HepG2 (cell line): ENCODE results near the gene CERS1. TPM values are rescaled to one million over a fixed set of nuclear protein-coding genes. Genes with fewer than 3 reads are reported as not detected.

Experiments used
- ATAC-seq: fragments of 200-7000 bp; cut with Tn5 transposase; 3 replicates; pipeline ENCODE4 v1.9.1; 2020; ENCODE audit warnings: mild to moderate bottlenecking, moderate library complexity
- BruUV-seq: library from RNA; stranded (reverse); fragments of 400-500 nt; replicated peaks from 2 replicates; lab custom pipeline; 2021; lab: Mats Ljungman, UMichigan
- CTCF ChIA-PET: fragments of 300-600 bp; formaldehyde crosslinking; extraction: SDS; loops from one replicate; lab custom pipeline; 2021; ENCODE audit warnings: low total read pairs, inconsistent platforms, low intra/inter-chr PET ratio; lab: Yijun Ruan, JAX
- POLR2A ChIA-PET: fragments of 350-600 bp; sonication (Branson Sonifier 250); formaldehyde crosslinking; loops from one replicate; lab custom pipeline; 2020; ENCODE audit warnings: antibody characterized with exemption, inconsistent platforms; lab: Yijun Ruan, JAX
- DNase-seq: peaks from one replicate; pipeline ENCODE4 v3.0.0-alpha.2; 2015; ENCODE audit warnings: low spot score
- FAIRE-seq: peaks from 3 replicates; lab custom pipeline; 2011; peaks lifted over from hg19 to GRCh38; lab: Jason Lieb, UNC
- H2AFZ ChIP-seq: one replicate; pipeline ENCODE4 v1.6.1; 2011; ENCODE audit warnings: low read length, inconsistent platforms
- H3K27ac ChIP-seq: fragments of 300-600 bp; 3 replicates; pipeline ENCODE4 v1.8.0; 2011; ENCODE audit warnings: mixed run types, mild to moderate bottlenecking, mixed read lengths, low read length, inconsistent platforms; ENCODE audit not compliant: insufficient read depth; ENCODE audit errors: extremely low read length
- H3K27me3 ChIP-seq, 2 experiments: fragments of 200-600 bp in 1 of 2; 2 replicates in 1 of 2; 3 replicates in 1 of 2; pipeline versions ENCODE4 v1.6.0 to v1.8.0; 2011; ENCODE audit warnings: low read length in 2 of 2, mild to moderate bottlenecking in 2 of 2, moderate library complexity in 2 of 2, inconsistent platforms in 1 of 2; ENCODE audit not compliant: insufficient read depth in 2 of 2, control insufficient read depth in 1 of 2
- H3K36me3 ChIP-seq, 2 experiments: fragments of 200-600 bp in 1 of 2; replicated peaks in 1 of 2; 2 replicates in 1 of 2; 3 replicates in 1 of 2; pipeline versions ENCODE4 v1.5.1 to v1.8.0; 2011; ENCODE audit warnings: low read length in 2 of 2, inconsistent platforms in 1 of 2; ENCODE audit not compliant: insufficient read depth in 2 of 2, control insufficient read depth in 1 of 2
- H3K4me1 ChIP-seq: 2 replicates; pipeline ENCODE4 v1.5.1; 2012; ENCODE audit warnings: low read length, inconsistent platforms; ENCODE audit not compliant: insufficient read depth
- H3K4me2 ChIP-seq: 2 replicates; pipeline ENCODE4 v1.6.0; 2011; ENCODE audit warnings: low read depth, low read length, inconsistent platforms
- H3K4me3 ChIP-seq, 3 experiments: fragments of 200-600 bp in 1 of 3; sonication (generic), shearing (Covaris generic) in 1 of 3; replicated peaks in 1 of 3; 2 replicates each; pipeline ENCODE4 v1.5.1; 2011 to 2016; ENCODE audit warnings: low read length in 3 of 3, inconsistent platforms in 2 of 3, low read depth in 2 of 3, mild to moderate bottlenecking in 2 of 3, control low read depth in 1 of 3, mixed read lengths in 1 of 3; ENCODE audit not compliant: insufficient read depth in 1 of 3
- H3K79me2 ChIP-seq: one replicate; pipeline ENCODE4 v1.6.1; 2011; ENCODE audit warnings: low read length, inconsistent platforms; ENCODE audit not compliant: insufficient read depth
- H3K9ac ChIP-seq: 2 replicates; pipeline ENCODE4 v1.6.0; 2011; ENCODE audit warnings: mild to moderate bottlenecking, low read depth, low read length, inconsistent platforms; ENCODE audit not compliant: insufficient read depth
- H3K9me3 ChIP-seq: 2 replicates; pipeline ENCODE4 v1.5.1; 2012; ENCODE audit warnings: mild to moderate bottlenecking, low read length
- H4K20me1 ChIP-seq: 2 replicates; pipeline ENCODE4 v1.6.0; 2011; ENCODE audit warnings: inconsistent platforms, mild to moderate bottlenecking, low read length, moderate library complexity; ENCODE audit not compliant: insufficient read depth
- DPF2 ChIP-seq: sonication (generic); formaldehyde crosslinking; IDR thresholded peaks from 2 replicates; pipeline ENCODE4 v1.4.0; 2020; ENCODE audit warnings: mild to moderate bottlenecking, low read depth, missing genetic modification reagents, borderline replicate concordance
- FOXK1 ChIP-seq: sonication (generic); formaldehyde crosslinking; IDR thresholded peaks from 2 replicates; pipeline ENCODE4 v1.4.0; 2020; ENCODE audit warnings: low read depth, missing genetic modification reagents, borderline replicate concordance
- HNF4G ChIP-seq, 2 experiments: sonication (generic) in 1 of 2; formaldehyde crosslinking in 1 of 2; IDR thresholded peaks; 2 replicates each; pipeline versions ENCODE4 v1.4.0 to v1.6.1; 2011 to 2020; ENCODE audit warnings: borderline replicate concordance in 2 of 2, low read depth in 2 of 2, mild to moderate bottlenecking in 2 of 2, low read length in 1 of 2, missing genetic modification reagents in 1 of 2, moderate library complexity in 1 of 2
- MAX ChIP-seq: IDR thresholded peaks from 2 replicates; pipeline ENCODE4 v1.6.1; 2012; ENCODE audit warnings: inconsistent platforms
- NCOA5 ChIP-seq: sonication (generic); formaldehyde crosslinking; IDR thresholded peaks from 2 replicates; pipeline ENCODE4 v1.4.0; 2020; ENCODE audit warnings: missing genetic modification reagents
- RARA ChIP-seq: IDR thresholded peaks from 2 replicates; pipeline ENCODE4 v1.6.1; 2016; ENCODE audit warnings: missing genetic modification reagents, missing compliant biosample characterization
- RFX3 ChIP-seq: IDR thresholded peaks from 2 replicates; pipeline ENCODE4 v1.6.1; 2016; ENCODE audit warnings: missing biosample characterization, missing genetic modification reagents
- SAP130 ChIP-seq: IDR thresholded peaks from 2 replicates; pipeline ENCODE4 v1.6.1; 2016; ENCODE audit warnings: low read depth
- TEAD3 ChIP-seq: optimal IDR thresholded peaks from 2 replicates; pipeline ENCODE3; 2016; ENCODE audit warnings: borderline replicate concordance
- THRA ChIP-seq: sonication (generic); formaldehyde crosslinking; IDR thresholded peaks from 2 replicates; pipeline ENCODE4 v1.4.0; 2020; ENCODE audit warnings: missing genetic modification reagents, borderline replicate concordance
- ZBTB1 ChIP-seq: sonication (generic); formaldehyde crosslinking; IDR thresholded peaks from 2 replicates; pipeline ENCODE4 v1.4.0; 2020; ENCODE audit warnings: missing genetic modification reagents, borderline replicate concordance
- ZKSCAN8 ChIP-seq: IDR thresholded peaks from 2 replicates; pipeline ENCODE4 v1.6.1; 2016; ENCODE audit warnings: borderline replicate concordance, missing genetic modification reagents, missing compliant biosample characterization
- ZNF460 ChIP-seq: sonication (generic); formaldehyde crosslinking; IDR thresholded peaks from 2 replicates; pipeline ENCODE4 v1.5.1; 2020; ENCODE audit warnings: missing genetic modification reagents, mild to moderate bottlenecking, borderline replicate concordance
- ZNF687 ChIP-seq: sonication (generic); formaldehyde crosslinking; IDR thresholded peaks from 2 replicates; pipeline ENCODE4 v1.5.1; 2020; ENCODE audit warnings: mild to moderate bottlenecking, missing genetic modification reagents, moderate library complexity
- ZNF747 ChIP-seq: sonication (generic); formaldehyde crosslinking; IDR thresholded peaks from 2 replicates; pipeline ENCODE4 v1.8.1; 2023; ENCODE audit warnings: missing genetic modification reagents, mild to moderate bottlenecking, borderline replicate concordance
- ZNF879 ChIP-seq: sonication (generic); formaldehyde crosslinking; IDR thresholded peaks from 2 replicates; pipeline ENCODE4 v1.8.1; 2023; ENCODE audit warnings: missing genetic modification reagents
- WGBS: methylation state at CpG from one replicate; pipeline ENCODE4 v1.1.6; 2017; ENCODE audit warnings: low lambda C conversion rate; 5-methylcytosine and 5-hydroxymethylcytosine counted together
- in situ Hi-C: cut with HindIII; loops from 2 replicates; pipeline ENCODE4 v1.10.0; 2017; ENCODE audit warnings: low pct_unique_long_range_greater_than_20kb; ENCODE audit not compliant: extremely low pct_ligation_motif_present
- intact Hi-C: fragments of 100-400 bp; cut with micrococcal nuclease; formaldehyde crosslinking; loops from one replicate; pipeline ENCODE4 v1.10.0; 2022; ENCODE audit not compliant: unreplicated experiment
- polyA plus RNA-seq, 8 experiments: library from polyadenylated mRNA; depleted of rRNA in 3 of 8; stranded (reverse) in 7 of 8; unstranded in 1 of 8; fragments of >200 nt; fragmentation: Illumina TruSeq in 4 of 8; extraction: Trizol in 4 of 8; gene quantifications; 2 replicates each; pipeline versions ENCODE4 v1.2.1 to v1.2.3, GENCODE V29; 2011 to 2016; ENCODE audit warnings: low read depth in 4 of 8, missing spikeins in 1 of 8, mixed read lengths in 1 of 8; ENCODE audit not compliant: insufficient read depth in 1 of 8
- total RNA-seq, 5 experiments: library from RNA; depleted of rRNA; stranded (reverse); fragments of >200 nt; fragmentation: Illumina TruSeq; extraction: Trizol; gene quantifications; 2 replicates each; pipeline ENCODE4 v1.2.3, GENCODE V29; 2016; ENCODE audit warnings: low read depth in 1 of 5

Gene CERS1
- total and polyA plus RNA-seq, 2 of the 13 experiments (the other 11 are each of a cell fraction or from before 2014, with no cell fraction given), result 4.6 to 9.8 TPM

GRCh38 chr19:18898607-18899408 is 2.9 kb upstream of the CERS1 start (continued):
- no peak for TF ChIP-seq THRA (CRISPR knock-in tag)
- peak; percentile 52; the same call in 1 of the 2 replicates for TF ChIP-seq HNF4G (IDR thresholded peaks at IDR 0.05; ENCODE audit: borderline replicate concordance, low read depth, low read length)
- no peak for TF ChIP-seq HNF4G (CRISPR knock-in tag; IDR thresholded peaks at IDR 0.05; ENCODE audit: borderline replicate concordance, low read depth)
- TF ChIP-seq ZKSCAN8 (CRISPR knock-in tag), result no peak

- ChIA-PET CTCF (no interaction called here), POLR2A (interaction anchor here (0.6 kb wide), 1 partner anchor 304 kb away, joined by 3 read pairs; no protein-coding TSS in a partner anchor)
- peak; percentile 17 for ATAC-seq
- intact Hi-C loops (no loop called here), in situ Hi-C loops (loop anchor here (10.0 kb wide), 1 partner anchor 87 kb away; no protein-coding TSS in a partner anchor)
- Histone ChIP-seq H3K9ac (no peak overlapping the region), H3K27ac (no peak overlapping the region), H3K27me3 (no peaks in the 10 kb centered on the region; a peak in 1 of 5 replicates), H3K79me2 (no peaks in the 10 kb centered on the region), H2AFZ (no peak overlapping the region), H3K4me3 (no peak overlapping the region), H3K36me3 (peaks cover 1 to 12% of the 10 kb centered on the region in 2 experiments; a peak in 2 of 5 replicates), H3K4me2 (no peak overlapping the region), H3K9me3 (no peaks in the 10 kb centered on the region), H3K4me1 (peaks cover 23% of the 10 kb centered on the region), H4K20me1 (no peaks in the 10 kb centered on the region)
- no TSS peak for BruUV-seq
- DNase-seq, result no peak
- FAIRE-seq, result no peak
- no CpG with 5 or more reads among the region's 18 CpGs for WGBS
- no peak for TF ChIP-seq ZBTB1
- peak; percentile 37; the same call in 1 of the 2 replicates for TF ChIP-seq SAP130 (CRISPR knock-in tag)
- no peak for TF ChIP-seq NCOA5 (CRISPR knock-in tag)
- no peak for TF ChIP-seq ZNF460 (CRISPR knock-in tag)
- TF ChIP-seq ZNF687 (CRISPR knock-in tag), result peak; percentile 80
- peak; percentile 39 for TF ChIP-seq RARA (CRISPR knock-in tag)
- no peak for TF ChIP-seq RFX3
- peak; percentile 59 for TF ChIP-seq MAX
- TF ChIP-seq FOXK1 (CRISPR knock-in tag), result no peak
- TF ChIP-seq TEAD3 (CRISPR knock-in tag), result peak; percentile 12
- TF ChIP-seq ZNF879 (CRISPR knock-in tag), result no peak
- TF ChIP-seq DPF2 (CRISPR knock-in tag), result no peak
- TF ChIP-seq ZNF747 (CRISPR knock-in tag), result no peak
Observed at GRCh38 chr19:18898081-18898606, 2.2 kb upstream of the CERS1 start.
